Astrocyte (in vitro differentiated cells and primary cell): Measurements from ENCODE around the gene IFNA8.

Source experiments
- EZH2 ChIP-seq: IDR thresholded peaks from 2 replicates; pipeline ENCODE4 v1.6.1; 2012; ENCODE audit warnings: mild to moderate bottlenecking, low read length, inconsistent platforms; ENCODE audit not compliant: insufficient read depth
- TF ChIP-seq, protein P1 (sequence below): IDR thresholded peaks from 2 replicates; pipeline ENCODE4 v1.5.1; 2011; ENCODE audit warnings: low read depth, mild to moderate bottlenecking, inconsistent platforms, low read length, moderate library complexity; ENCODE audit not compliant: insufficient read depth

DNA sequence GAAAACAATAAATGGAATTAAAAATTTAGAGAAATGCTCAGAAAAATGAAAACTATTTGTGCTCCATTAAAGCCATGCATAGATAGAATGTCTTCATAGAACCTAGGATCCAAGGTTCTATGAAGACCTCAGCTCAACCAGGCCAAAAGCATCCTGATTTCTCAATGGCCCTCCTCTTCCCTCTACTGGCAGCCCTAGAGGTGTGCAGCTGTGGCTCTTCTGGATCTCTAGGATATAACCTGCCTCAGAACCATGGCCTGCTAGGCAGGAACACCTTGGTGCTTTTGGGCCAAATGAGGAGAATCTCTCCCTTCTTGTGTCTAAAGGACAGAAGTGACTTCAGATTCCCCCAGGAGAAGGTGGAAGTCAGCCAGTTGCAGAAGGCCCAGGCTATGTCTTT is 46.4 kb downstream of the IFNA8 start:
- TF ChIP-seq, protein P1, sequence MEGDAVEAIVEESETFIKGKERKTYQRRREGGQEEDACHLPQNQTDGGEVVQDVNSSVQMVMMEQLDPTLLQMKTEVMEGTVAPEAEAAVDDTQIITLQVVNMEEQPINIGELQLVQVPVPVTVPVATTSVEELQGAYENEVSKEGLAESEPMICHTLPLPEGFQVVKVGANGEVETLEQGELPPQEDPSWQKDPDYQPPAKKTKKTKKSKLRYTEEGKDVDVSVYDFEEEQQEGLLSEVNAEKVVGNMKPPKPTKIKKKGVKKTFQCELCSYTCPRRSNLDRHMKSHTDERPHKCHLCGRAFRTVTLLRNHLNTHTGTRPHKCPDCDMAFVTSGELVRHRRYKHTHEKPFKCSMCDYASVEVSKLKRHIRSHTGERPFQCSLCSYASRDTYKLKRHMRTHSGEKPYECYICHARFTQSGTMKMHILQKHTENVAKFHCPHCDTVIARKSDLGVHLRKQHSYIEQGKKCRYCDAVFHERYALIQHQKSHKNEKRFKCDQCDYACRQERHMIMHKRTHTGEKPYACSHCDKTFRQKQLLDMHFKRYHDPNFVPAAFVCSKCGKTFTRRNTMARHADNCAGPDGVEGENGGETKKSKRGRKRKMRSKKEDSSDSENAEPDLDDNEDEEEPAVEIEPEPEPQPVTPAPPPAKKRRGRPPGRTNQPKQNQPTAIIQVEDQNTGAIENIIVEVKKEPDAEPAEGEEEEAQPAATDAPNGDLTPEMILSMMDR = peak; percentile 48
- TF ChIP-seq EZH2 = no peak
